DND-41 (cell line): ENCODE measurements around the gene PSRC1.

Experiments used
- ATAC-seq: fragments of 200-7000 bp; cut with Tn5 transposase; 3 replicates; pipeline ENCODE4 v1.9.1; 2021; ENCODE audit warnings: low read depth; ENCODE audit not compliant: insufficient read depth
- DNase-seq: peaks from one replicate; pipeline ENCODE4 v3.0.0-alpha.2; 2020
- H2AFZ ChIP-seq: 2 replicates; pipeline ENCODE4 v1.6.0; 2012; ENCODE audit warnings: low read depth, low read length
- H3K27ac ChIP-seq: 2 replicates; pipeline ENCODE4 v1.5.1; 2012; ENCODE audit warnings: low read length, inconsistent platforms
- H3K27me3 ChIP-seq: fragments of 200-600 bp; sonication (generic); 2 replicates; pipeline ENCODE4 v1.6.0; 2012; ENCODE audit warnings: low read length, mild to moderate bottlenecking, inconsistent platforms; ENCODE audit not compliant: insufficient read depth, poor library complexity
- H3K36me3 ChIP-seq: 2 replicates; pipeline ENCODE4 v1.5.1; 2012; ENCODE audit warnings: low read length, inconsistent platforms; ENCODE audit not compliant: insufficient read depth
- H3K4me1 ChIP-seq: 2 replicates; pipeline ENCODE4 v1.5.1; 2012; ENCODE audit warnings: mild to moderate bottlenecking, low read length; ENCODE audit not compliant: insufficient read depth
- H3K4me2 ChIP-seq: 2 replicates; pipeline ENCODE4 v1.6.0; 2012; ENCODE audit warnings: mild to moderate bottlenecking, moderate library complexity, low read length, inconsistent platforms; ENCODE audit not compliant: insufficient read depth
- H3K4me3 ChIP-seq, 2 experiments: fragments of 200-600 bp in 1 of 2; shearing (Covaris generic) in 1 of 2; 2 replicates each; pipeline ENCODE4 v1.5.1; 2012 to 2016; ENCODE audit warnings: inconsistent platforms in 2 of 2, low read length in 2 of 2, mild to moderate bottlenecking in 2 of 2, low read depth in 1 of 2, moderate library complexity in 1 of 2
- H3K79me2 ChIP-seq: 2 replicates; pipeline ENCODE4 v1.6.0; 2012; ENCODE audit warnings: low read length, inconsistent platforms; ENCODE audit not compliant: insufficient read depth
- H3K9ac ChIP-seq: 2 replicates; pipeline ENCODE4 v1.6.0; 2012; ENCODE audit warnings: low read depth, mild to moderate bottlenecking, inconsistent platforms, low read length, moderate library complexity
- H3K9me3 ChIP-seq: 2 replicates; pipeline ENCODE4 v1.5.1; 2012; ENCODE audit warnings: low read length, moderate library complexity, mild to moderate bottlenecking, inconsistent platforms; ENCODE audit not compliant: insufficient read depth, severe bottlenecking
- H4K20me1 ChIP-seq: 2 replicates; pipeline ENCODE4 v1.6.0; 2012; ENCODE audit warnings: low read length; ENCODE audit not compliant: insufficient read depth
- CTCF ChIP-seq: IDR thresholded peaks from 2 replicates; pipeline ENCODE4 v1.5.1; 2012; ENCODE audit warnings: borderline replicate concordance, low read length, moderate library complexity, mild to moderate bottlenecking; ENCODE audit not compliant: poor library complexity, severe bottlenecking; ENCODE audit errors: extremely low read depth
- EZH2 ChIP-seq: IDR thresholded peaks from 3 replicates; pipeline ENCODE4 v1.6.1; 2012; ENCODE audit warnings: borderline replicate concordance, low read depth, mild to moderate bottlenecking, moderate library complexity, low read length, inconsistent platforms; ENCODE audit not compliant: severe bottlenecking

Gene PSRC1

GRCh38 chr1:109275706-109276345 is 7.1 kb downstream of the PSRC1 start:
- H3K36me3 ChIP-seq = peaks cover 28% of the 10 kb centered on the region
- H3K9ac ChIP-seq = no peak overlapping the region
- H3K79me2 ChIP-seq = peaks cover 3% of the 10 kb centered on the region; the same call in 1 of the 2 replicates
- H3K27me3 ChIP-seq = no peaks in the 10 kb centered on the region
- no peak overlapping the region for H2AFZ ChIP-seq
- H4K20me1 ChIP-seq = no peaks in the 10 kb centered on the region
- no peaks in the 10 kb centered on the region for H3K9me3 ChIP-seq
- ATAC-seq (no peak), DNase-seq (no peak)
- H3K4me2 ChIP-seq = no peak overlapping the region
- H3K27ac ChIP-seq = no peak overlapping the region
- no peaks in the 10 kb centered on the region for H3K4me1 ChIP-seq
- TF ChIP-seq CTCF = no peak
- no peak for TF ChIP-seq EZH2
- no peak overlapping the region for H3K4me3 ChIP-seq

GRCh38 chr1:109274533-109275476 is 8.1 kb downstream of the PSRC1 start:
- DNase-seq = no peak
- Histone ChIP-seq H3K27me3 (no peaks in the 10 kb centered on the region), H3K4me1 (no peaks in the 10 kb centered on the region), H3K27ac (no peak overlapping the region), H3K9me3 (no peaks in the 10 kb centered on the region), H3K4me2 (no peak overlapping the region), H3K79me2 (no peaks in the 10 kb centered on the region), H2AFZ (no peak overlapping the region), H3K36me3 (peaks cover 18% of the 10 kb centered on the region), H3K4me3 (no peak overlapping the region), H3K9ac (no peak overlapping the region), H4K20me1 (no peaks in the 10 kb centered on the region)
- ATAC-seq = no peak
- TF ChIP-seq EZH2 = no peak
- TF ChIP-seq CTCF = no peak

- no peak for ATAC-seq
- H2AFZ ChIP-seq = no peak overlapping the region
- H3K27me3 ChIP-seq = no peaks in the 10 kb centered on the region
- H3K4me2 ChIP-seq = no peak overlapping the region
- H4K20me1 ChIP-seq = no peaks in the 10 kb centered on the region
- no peaks in the 10 kb centered on the region for H3K79me2 ChIP-seq
- no peaks in the 10 kb centered on the region for H3K9me3 ChIP-seq
- TF ChIP-seq CTCF (no peak), EZH2 (no peak)
- H3K4me3 ChIP-seq = no peak overlapping the region
- no peaks in the 10 kb centered on the region for H3K4me1 ChIP-seq
- peaks cover 13% of the 10 kb centered on the region for H3K36me3 ChIP-seq
- DNase-seq = no peak
- H3K9ac ChIP-seq = no peak overlapping the region
- no peak overlapping the region for H3K27ac ChIP-seq
Measured at GRCh38 chr1:109273570-109274288, 9.2 kb downstream of the PSRC1 start.
